Prostate gland (tissue), 2 donors: ENCODE data around the gene SLC17A9.

Source experiments
- POLR2A ChIP-seq: fragments of 450-650 bp; IDR thresholded peaks from one replicate; pipeline ENCODE4 v1.6.1; 2016; ENCODE audit warnings: antibody characterized with exemption, mild to moderate bottlenecking
- POLR2AphosphoS5 ChIP-seq: sonication (generic); formaldehyde crosslinking; IDR thresholded peaks from one replicate; pipeline ENCODE4 v1.6.1; 2017; ENCODE audit warnings: antibody characterized with exemption
- TF ChIP-seq, protein P1 (sequence below), 4 experiments: fragments of 200-600 bp in 2 of 4; fragments of 450-650 bp in 2 of 4; sonication (generic) in 2 of 4; IDR thresholded peaks; 1 replicate in 3 of 4; 2 replicates in 1 of 4; pipeline ENCODE4 v1.5.1; 2016 to 2019; ENCODE audit warnings: antibody characterized with exemption in 4 of 4, mild to moderate bottlenecking in 2 of 4, moderate library complexity in 2 of 4

DNA sequence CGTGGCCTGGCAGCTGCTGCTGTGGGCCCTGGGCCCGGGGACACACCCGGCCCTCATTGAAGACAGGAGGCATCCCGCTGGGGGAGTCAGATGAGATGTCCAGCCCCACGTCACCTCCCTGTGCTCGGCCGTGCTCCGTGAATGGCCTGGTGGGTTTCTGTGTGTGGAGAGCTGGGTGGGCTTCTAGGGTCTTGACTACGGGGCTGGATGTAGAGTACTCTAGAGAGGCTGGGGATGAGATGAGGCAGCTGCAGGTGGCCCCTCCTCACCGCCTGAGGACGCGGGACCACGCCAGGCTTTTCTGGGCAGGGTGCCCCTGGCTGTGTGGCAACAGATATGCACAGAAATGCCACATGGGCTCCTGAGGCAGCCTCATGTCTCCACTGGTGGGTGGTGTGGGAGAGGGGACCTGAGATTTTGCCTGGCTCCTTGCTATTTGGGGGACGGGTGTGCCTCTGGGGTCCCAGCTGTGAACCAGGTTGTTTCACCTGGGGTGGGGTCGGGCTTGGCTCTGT lies 62.7 kb downstream of the SLC17A9 start:
- TF ChIP-seq, protein P1, sequence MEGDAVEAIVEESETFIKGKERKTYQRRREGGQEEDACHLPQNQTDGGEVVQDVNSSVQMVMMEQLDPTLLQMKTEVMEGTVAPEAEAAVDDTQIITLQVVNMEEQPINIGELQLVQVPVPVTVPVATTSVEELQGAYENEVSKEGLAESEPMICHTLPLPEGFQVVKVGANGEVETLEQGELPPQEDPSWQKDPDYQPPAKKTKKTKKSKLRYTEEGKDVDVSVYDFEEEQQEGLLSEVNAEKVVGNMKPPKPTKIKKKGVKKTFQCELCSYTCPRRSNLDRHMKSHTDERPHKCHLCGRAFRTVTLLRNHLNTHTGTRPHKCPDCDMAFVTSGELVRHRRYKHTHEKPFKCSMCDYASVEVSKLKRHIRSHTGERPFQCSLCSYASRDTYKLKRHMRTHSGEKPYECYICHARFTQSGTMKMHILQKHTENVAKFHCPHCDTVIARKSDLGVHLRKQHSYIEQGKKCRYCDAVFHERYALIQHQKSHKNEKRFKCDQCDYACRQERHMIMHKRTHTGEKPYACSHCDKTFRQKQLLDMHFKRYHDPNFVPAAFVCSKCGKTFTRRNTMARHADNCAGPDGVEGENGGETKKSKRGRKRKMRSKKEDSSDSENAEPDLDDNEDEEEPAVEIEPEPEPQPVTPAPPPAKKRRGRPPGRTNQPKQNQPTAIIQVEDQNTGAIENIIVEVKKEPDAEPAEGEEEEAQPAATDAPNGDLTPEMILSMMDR (IDR thresholded peaks at IDR 0.05), result no peak
- TF ChIP-seq POLR2A (no peak), POLR2AphosphoS5 (no peak)
